Measurements from ENCODE around the gene RYR2.

The RYR2 gene

DNA sequence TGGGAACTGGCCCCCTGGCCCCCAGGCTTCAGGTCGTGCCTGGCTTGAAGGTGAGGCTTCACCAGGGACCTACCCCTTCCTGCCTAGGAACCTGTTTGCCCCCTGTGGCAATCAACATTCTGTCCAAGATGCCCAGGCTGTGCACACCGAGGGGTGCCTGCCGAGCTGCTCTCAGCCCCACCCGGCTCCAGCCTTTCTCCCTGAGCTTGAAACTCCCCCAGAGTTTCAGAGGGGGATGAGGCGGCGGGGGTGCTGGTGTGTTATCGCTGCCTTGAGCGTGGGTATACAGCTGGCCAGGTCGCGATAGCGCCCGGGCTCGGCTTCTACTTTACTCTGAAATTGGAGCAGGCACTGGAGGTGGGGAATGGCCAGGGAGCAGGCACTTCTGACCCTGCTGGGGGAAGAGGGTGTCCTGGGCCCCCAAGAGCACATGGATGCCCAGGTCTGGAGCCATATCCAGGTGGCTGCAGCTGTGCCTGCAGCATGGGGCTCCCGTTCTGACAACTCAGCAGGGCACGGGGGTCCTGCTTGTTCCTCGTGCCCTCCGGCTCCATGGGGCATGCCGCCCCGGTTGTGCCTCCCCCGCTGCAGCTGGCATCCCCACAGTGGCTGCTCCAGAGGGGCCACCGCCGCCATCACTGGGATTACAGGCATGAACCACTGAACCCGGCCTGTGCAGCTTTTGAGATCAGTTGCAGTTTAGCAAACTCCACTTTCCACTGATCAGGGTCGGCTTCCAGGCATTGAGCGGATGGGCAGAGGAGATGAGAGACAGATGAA, 29.8 kb downstream of the RYR2 start:
- TF ChIP-seq, protein P1, sequence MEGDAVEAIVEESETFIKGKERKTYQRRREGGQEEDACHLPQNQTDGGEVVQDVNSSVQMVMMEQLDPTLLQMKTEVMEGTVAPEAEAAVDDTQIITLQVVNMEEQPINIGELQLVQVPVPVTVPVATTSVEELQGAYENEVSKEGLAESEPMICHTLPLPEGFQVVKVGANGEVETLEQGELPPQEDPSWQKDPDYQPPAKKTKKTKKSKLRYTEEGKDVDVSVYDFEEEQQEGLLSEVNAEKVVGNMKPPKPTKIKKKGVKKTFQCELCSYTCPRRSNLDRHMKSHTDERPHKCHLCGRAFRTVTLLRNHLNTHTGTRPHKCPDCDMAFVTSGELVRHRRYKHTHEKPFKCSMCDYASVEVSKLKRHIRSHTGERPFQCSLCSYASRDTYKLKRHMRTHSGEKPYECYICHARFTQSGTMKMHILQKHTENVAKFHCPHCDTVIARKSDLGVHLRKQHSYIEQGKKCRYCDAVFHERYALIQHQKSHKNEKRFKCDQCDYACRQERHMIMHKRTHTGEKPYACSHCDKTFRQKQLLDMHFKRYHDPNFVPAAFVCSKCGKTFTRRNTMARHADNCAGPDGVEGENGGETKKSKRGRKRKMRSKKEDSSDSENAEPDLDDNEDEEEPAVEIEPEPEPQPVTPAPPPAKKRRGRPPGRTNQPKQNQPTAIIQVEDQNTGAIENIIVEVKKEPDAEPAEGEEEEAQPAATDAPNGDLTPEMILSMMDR (IDR thresholded peaks at IDR 0.05; ENCODE audit: control extremely low read depth, extremely low read depth, low read depth, missing control alignments): no peak
- CTCF ChIA-PET: no interaction called here
- POLR2A ChIA-PET: no interaction called here
- DNase-seq (ENCODE audit: extremely low spot score): no peak

DNA sequence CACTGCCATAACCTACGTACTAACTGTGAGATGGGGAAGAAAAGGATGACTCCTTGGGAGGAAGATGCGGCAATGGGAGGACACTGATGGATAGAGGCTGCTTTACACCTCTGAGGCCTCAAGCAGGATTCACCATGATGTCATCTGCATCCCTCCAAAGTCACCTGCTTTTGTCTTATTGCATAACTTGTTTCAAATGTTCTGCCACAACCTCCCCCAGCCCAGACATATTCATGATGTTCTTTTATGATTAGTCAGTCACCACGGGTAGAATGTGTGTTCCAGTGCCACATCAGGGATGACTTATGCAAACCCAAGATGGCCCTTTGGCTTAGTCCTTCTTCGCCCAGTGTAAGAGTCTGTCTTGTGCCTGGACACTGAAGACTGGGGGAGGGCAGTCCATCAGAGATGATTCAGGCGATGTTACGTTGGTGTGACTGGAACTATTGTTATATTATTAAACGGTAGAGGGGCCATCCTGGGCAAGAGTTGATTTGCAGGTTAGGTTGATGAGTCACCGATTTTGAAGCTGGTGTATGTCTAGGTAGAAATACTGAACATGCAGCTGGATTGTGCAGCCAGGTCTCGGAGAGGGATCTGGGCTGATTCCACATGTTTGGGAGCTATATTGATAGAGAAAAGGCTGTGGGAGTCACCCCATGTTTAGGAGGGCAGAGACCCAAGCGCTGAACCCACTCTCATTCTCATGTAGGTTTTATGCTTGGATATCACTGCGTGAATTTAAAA, 32.6 kb downstream of the RYR2 start:
- no peak for DNase-seq (ENCODE audit: extremely low spot score)
- TF ChIP-seq, protein P1 (IDR thresholded peaks at IDR 0.05; ENCODE audit: control extremely low read depth, extremely low read depth, low read depth, missing control alignments): no peak
- POLR2A ChIA-PET: no interaction called here
- CTCF ChIA-PET: no interaction called here

- TF ChIP-seq, protein P1 (IDR thresholded peaks at IDR 0.05; ENCODE audit: control extremely low read depth, extremely low read depth, low read depth, missing control alignments): no peak
- DNase-seq (ENCODE audit: extremely low spot score): no peak
- POLR2A ChIA-PET: no interaction called here
These were observed 42.5 kb downstream of the RYR2 start for GRCh38 chr1:237084341-237085077.

GRCh38 chr1:237091691-237092090, 49.7 kb downstream of the RYR2 start:
- POLR2A ChIA-PET: no interaction called here
- TF ChIP-seq, protein P1 (IDR thresholded peaks at IDR 0.05; ENCODE audit: control extremely low read depth, extremely low read depth, low read depth, missing control alignments): no peak
- DNase-seq (ENCODE audit: extremely low spot score): no peak
- CTCF ChIA-PET: no interaction called here

More at GRCh38 chr1:237084341-237085077, 42.5 kb downstream of the RYR2 start:
- CTCF ChIA-PET: interaction anchor here (1.2 kb wide), 1 partner anchor 18 kb away, joined by 4 read pairs; no protein-coding TSS in a partner anchor

DNA sequence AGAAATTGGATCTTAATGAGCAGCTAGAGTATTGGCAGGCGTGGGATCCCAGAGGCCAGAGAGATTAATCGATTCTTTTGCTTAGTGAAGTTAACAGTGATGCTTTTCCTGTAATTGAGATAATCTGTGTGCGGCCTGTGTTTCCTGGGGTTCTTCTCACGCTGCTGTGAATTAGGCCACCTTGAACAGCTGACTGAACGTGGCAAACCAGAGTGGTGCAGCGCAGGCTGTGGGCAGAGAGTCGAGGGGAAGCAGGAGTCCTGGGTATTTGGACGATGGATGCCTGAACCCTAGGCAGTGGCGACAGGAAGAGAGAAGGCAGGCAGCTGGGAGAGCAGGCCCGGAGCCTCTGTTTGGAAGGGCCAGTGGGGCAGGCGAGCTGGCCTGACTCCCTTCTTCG, 51.7 kb downstream of the RYR2 start:
- no peak for DNase-seq (ENCODE audit: extremely low spot score)
- CTCF ChIA-PET: no interaction called here
- TF ChIP-seq, protein P1 (IDR thresholded peaks at IDR 0.05; ENCODE audit: control extremely low read depth, extremely low read depth, low read depth, missing control alignments): no peak
- POLR2A ChIA-PET: no interaction called here

DNA sequence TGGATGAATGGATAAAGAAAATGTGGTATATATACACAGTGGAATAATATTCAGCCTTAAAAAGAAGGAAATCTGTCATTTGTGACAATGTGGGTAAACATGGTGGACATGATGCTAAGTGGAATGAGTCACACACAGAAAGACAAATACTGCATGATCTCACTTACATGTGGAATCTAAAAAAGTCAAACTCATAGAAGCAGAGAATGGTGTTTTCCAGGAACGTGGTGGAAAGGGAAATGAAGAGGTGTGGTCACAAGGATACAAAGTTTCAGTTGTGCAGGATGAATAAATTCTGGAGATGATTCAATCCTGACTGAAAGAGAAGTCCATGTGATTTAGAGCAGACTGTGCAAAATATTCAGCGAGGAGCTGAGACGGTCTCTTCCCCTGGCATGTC, 56.6 kb downstream of the RYR2 start:
- ChIA-PET CTCF (no interaction called here), POLR2A (no interaction called here)
- TF ChIP-seq, protein P1 (IDR thresholded peaks at IDR 0.05; ENCODE audit: control extremely low read depth, extremely low read depth, low read depth, missing control alignments): no peak
- no peak for DNase-seq (ENCODE audit: extremely low spot score)

All from GM10248 (cell line).